Fibroblast of lung (primary cell): Measurements from ENCODE around the gene EMILIN2. TPM values are rescaled to one million over a fixed set of nuclear protein-coding genes. Genes with fewer than 3 reads are reported as not detected.

Source experiments
- DNase-seq, 2 donors: peaks; one replicate each; pipeline versions ENCODE4 v3.0.0 to v3.0.0-alpha.2; 2010; ENCODE audit warnings: low read depth in 2 of 2
- H2AFZ ChIP-seq: 2 replicates; pipeline ENCODE4 v1.5.1; 2012; ENCODE audit warnings: low read length, control low read depth, inconsistent platforms
- H3K27ac ChIP-seq: 2 replicates; pipeline ENCODE4 v1.5.1; 2011; ENCODE audit warnings: low read length, control low read depth; ENCODE audit not compliant: insufficient read depth
- H3K27me3 ChIP-seq: 2 replicates; pipeline ENCODE4 v1.5.1; 2011; ENCODE audit warnings: mild to moderate bottlenecking, low read length; ENCODE audit not compliant: control insufficient read depth, insufficient read depth
- H3K36me3 ChIP-seq: 2 replicates; pipeline ENCODE4 v1.5.1; 2011; ENCODE audit warnings: low read length; ENCODE audit not compliant: control insufficient read depth, insufficient read depth
- H3K4me1 ChIP-seq: 2 replicates; pipeline ENCODE4 v1.5.1; 2011; ENCODE audit warnings: low read length; ENCODE audit not compliant: control insufficient read depth, insufficient read depth; ENCODE audit errors: extremely low read depth
- H3K4me2 ChIP-seq: 2 replicates; pipeline ENCODE4 v1.5.1; 2011; ENCODE audit warnings: low read length, control low read depth; ENCODE audit not compliant: insufficient read depth; ENCODE audit errors: extremely low read depth
- H3K4me3 ChIP-seq, 4 experiments: fragments of 200-600 bp in 1 of 4; sonication (generic) in 1 of 4; replicated peaks in 1 of 4; 2 replicates each; pipeline ENCODE4 v1.5.1; 2011 to 2016; ENCODE audit warnings: low read length in 4 of 4, low read depth in 3 of 4, mild to moderate bottlenecking in 3 of 4, control low read depth in 2 of 4, inconsistent platforms in 1 of 4, mixed read lengths in 1 of 4; ENCODE audit not compliant: insufficient read depth in 1 of 4; ENCODE audit errors: control extremely low read depth in 1 of 4
- H3K79me2 ChIP-seq: 2 replicates; pipeline ENCODE4 v1.5.1; 2012; ENCODE audit warnings: mild to moderate bottlenecking, low read length, inconsistent platforms; ENCODE audit not compliant: control insufficient read depth, insufficient read depth
- H3K9ac ChIP-seq: 2 replicates; pipeline ENCODE4 v1.5.1; 2011; ENCODE audit warnings: mild to moderate bottlenecking, low read length, control low read depth; ENCODE audit not compliant: insufficient read depth
- H3K9me3 ChIP-seq: 2 replicates; pipeline ENCODE4 v1.5.1; 2012; ENCODE audit warnings: low read depth, low read length; ENCODE audit not compliant: control insufficient read depth, insufficient read depth
- H4K20me1 ChIP-seq: 2 replicates; pipeline ENCODE4 v1.5.1; 2011; ENCODE audit warnings: low read length; ENCODE audit not compliant: control insufficient read depth, insufficient read depth; ENCODE audit errors: extremely low read depth
- CTCF ChIP-seq, 2 donors: IDR thresholded peaks in 1 of 2; conservative IDR thresholded peaks in 1 of 2; 1 replicate in 1 of 2; 2 replicates in 1 of 2; pipeline ENCODE4 v1.5.1; 2011 to 2012; ENCODE audit warnings: low read length in 2 of 2, control low read depth in 1 of 2, inconsistent platforms in 1 of 2, low read depth in 1 of 2, mild to moderate bottlenecking in 1 of 2
- EZH2 ChIP-seq: IDR thresholded peaks from 2 replicates; pipeline ENCODE4 v1.5.1; 2012; ENCODE audit warnings: low read length, control low read depth, mild to moderate bottlenecking; ENCODE audit errors: missing control alignments
- polyA plus RNA-seq, 2 donors: library from polyadenylated mRNA; depleted of rRNA in 1 of 2; stranded (reverse) in 1 of 2; unstranded in 1 of 2; fragments of >200 nt; gene quantifications; 2 replicates each; pipeline ENCODE4 v1.2.1, GENCODE V29; 2011 to 2012; ENCODE audit warnings: missing spikeins in 1 of 2
- total RNA-seq: library from RNA; depleted of rRNA; stranded (reverse); fragments of >200 nt; gene quantifications from 2 replicates; pipeline ENCODE4 v1.2.1, GENCODE V29; 2014

Gene EMILIN2
- total and polyA plus RNA-seq, 2 donors (not counting 1 experiment from before 2014, with no cell fraction given) = 8.7 to 11.1 TPM

- no peak overlapping the region for H3K4me2 ChIP-seq
- H3K79me2 ChIP-seq = no peaks in the 10 kb centered on the region
- H3K36me3 ChIP-seq = no peaks in the 10 kb centered on the region
- H3K4me1 ChIP-seq = no peaks in the 10 kb centered on the region
- H4K20me1 ChIP-seq = no peaks in the 10 kb centered on the region
- TF ChIP-seq EZH2 = no peak
- TF ChIP-seq CTCF (conservative IDR thresholded peaks at IDR 0.05 in 1 of 2, IDR thresholded peaks at IDR 0.05 in 1 of 2; ENCODE audit: low read depth in 1 of 2, low read length in 2 of 2) = no peak
- H3K9me3 ChIP-seq = no peaks in the 10 kb centered on the region
- no peak overlapping the region for H2AFZ ChIP-seq
- no peak overlapping the region for H3K9ac ChIP-seq
- H3K4me3 ChIP-seq = no peak overlapping the region
- no peak overlapping the region for H3K27ac ChIP-seq
- DNase-seq = no peak
- H3K27me3 ChIP-seq = no peaks in the 10 kb centered on the region
Observed at GRCh38 chr18:2869207-2869606, 22.4 kb downstream of the EMILIN2 start.

GRCh38 chr18:2871111-2871720, 24.4 kb downstream of the EMILIN2 start:
- no peak overlapping the region for H3K9ac ChIP-seq
- no peaks in the 10 kb centered on the region for H3K9me3 ChIP-seq
- DNase-seq = no peak
- no peaks in the 10 kb centered on the region for H3K4me1 ChIP-seq
- no peaks in the 10 kb centered on the region for H4K20me1 ChIP-seq
- TF ChIP-seq EZH2 (no peak), CTCF (conservative IDR thresholded peaks at IDR 0.05 in 1 of 2, IDR thresholded peaks at IDR 0.05 in 1 of 2; ENCODE audit: low read depth in 1 of 2, low read length in 2 of 2) (no peak)
- no peaks in the 10 kb centered on the region for H3K27me3 ChIP-seq
- H3K79me2 ChIP-seq = no peaks in the 10 kb centered on the region
- H3K4me2 ChIP-seq = no peak overlapping the region
- no peak overlapping the region for H3K4me3 ChIP-seq
- H2AFZ ChIP-seq = no peak overlapping the region
- H3K27ac ChIP-seq = no peak overlapping the region
- H3K36me3 ChIP-seq = no peaks in the 10 kb centered on the region

- Histone ChIP-seq H3K4me1 (no peaks in the 10 kb centered on the region), H3K9ac (no peak overlapping the region), H3K9me3 (no peaks in the 10 kb centered on the region), H3K4me2 (no peak overlapping the region), H3K27ac (no peak overlapping the region), H3K27me3 (no peaks in the 10 kb centered on the region), H3K79me2 (no peaks in the 10 kb centered on the region), H4K20me1 (no peaks in the 10 kb centered on the region), H3K36me3 (no peaks in the 10 kb centered on the region), H3K4me3 (no peak overlapping the region), H2AFZ (no peak overlapping the region)
- no peak for TF ChIP-seq EZH2
- TF ChIP-seq CTCF (conservative IDR thresholded peaks at IDR 0.05 in 1 of 2, IDR thresholded peaks at IDR 0.05 in 1 of 2; ENCODE audit: low read depth in 1 of 2, low read length in 2 of 2) = no peak
- no peak for DNase-seq
Observed at GRCh38 chr18:2872095-2872494, 25.3 kb downstream of the EMILIN2 start.
